Limb (tissue), 2 donors: ENCODE measurements around the gene DAB2IP.
"Not testable (repeated sequence)": the region's sequence is repeated elsewhere in the genome, so short reads cannot be mapped to it uniquely, and the experiment has no call there.

Source experiments
- DNase-seq, 2 donors: peaks; one replicate each; pipeline ENCODE4 v3.0.0-alpha.2; 2016; ENCODE audit errors: extremely low spot score in 2 of 2

DAB2IP gene

GRCh38 chr9:121643473-121643872, 8.0 kb upstream of the DAB2IP start:
- DNase-seq = no peak

GRCh38 chr9:121644040-121644439, 7.4 kb upstream of the DAB2IP start:
- DNase-seq = not testable (repeated sequence)

GRCh38 chr9:121645003-121645402, 6.4 kb upstream of the DAB2IP start:
- DNase-seq = peak in 1 of 2 donors; percentile 46

- no peak for DNase-seq
Measured at GRCh38 chr9:121645853-121646807, 5.3 kb upstream of the DAB2IP start.

- no peak for DNase-seq
Measured at GRCh38 chr9:121646992-121647391, 4.4 kb upstream of the DAB2IP start.

GRCh38 chr9:121648172-121648571, 3.3 kb upstream of the DAB2IP start:
- DNase-seq = no peak

GRCh38 chr9:121648799-121649198, 2.6 kb upstream of the DAB2IP start:
- no peak for DNase-seq

- no peak for DNase-seq
Measured at GRCh38 chr9:121649476-121650216, 1.8 kb upstream of the DAB2IP start.

GRCh38 chr9:121650217-121651007, 1.0 kb upstream of the DAB2IP start:
- DNase-seq = peak; percentile 90 to 91

GRCh38 chr9:121651008-121651294, 483 bp upstream of the DAB2IP start:
- no peak for DNase-seq

GRCh38 chr9:121652021-121652837, 795 bp downstream of the DAB2IP start:
- peak in 1 of 2 donors; percentile 81 for DNase-seq

GRCh38 chr9:121652838-121653231, 1.4 kb downstream of the DAB2IP start:
- no peak for DNase-seq

GRCh38 chr9:121654499-121655140, 3.2 kb downstream of the DAB2IP start:
- no peak for DNase-seq

- DNase-seq = no peak
Measured at GRCh38 chr9:121655231-121655755, 3.9 kb downstream of the DAB2IP start.

- no peak for DNase-seq
Measured at GRCh38 chr9:121656941-121657470, 5.6 kb downstream of the DAB2IP start.

- no peak for DNase-seq
Measured at GRCh38 chr9:121658166-121658565, 6.7 kb downstream of the DAB2IP start.

- no peak for DNase-seq
Measured at GRCh38 chr9:121658591-121658990, 7.2 kb downstream of the DAB2IP start.

- DNase-seq = no peak
Measured at GRCh38 chr9:121660367-121660766, 8.9 kb downstream of the DAB2IP start.

- no peak for DNase-seq
Measured at GRCh38 chr9:121660876-121661275, 9.4 kb downstream of the DAB2IP start.

- no peak for DNase-seq
Measured at GRCh38 chr9:121661328-121661727, 9.9 kb downstream of the DAB2IP start.
